GM12892 (cell line): ENCODE data around the gene ARID5B.

ENCODE experiments used
- POLR2A ChIP-seq: IDR thresholded peaks from 2 replicates; pipeline ENCODE4 v1.6.1; 2011; ENCODE audit warnings: low read depth, low read length, control low read depth
- POLR2AphosphoS5 ChIP-seq: IDR thresholded peaks from 2 replicates; pipeline ENCODE4 v1.6.1; 2011; ENCODE audit warnings: low read depth, low read length, control low read depth
- TAF1 ChIP-seq: IDR thresholded peaks from 2 replicates; pipeline ENCODE4 v1.6.1; 2011; ENCODE audit warnings: low read depth, mild to moderate bottlenecking, control low read depth, low read length, borderline replicate concordance

DNA sequence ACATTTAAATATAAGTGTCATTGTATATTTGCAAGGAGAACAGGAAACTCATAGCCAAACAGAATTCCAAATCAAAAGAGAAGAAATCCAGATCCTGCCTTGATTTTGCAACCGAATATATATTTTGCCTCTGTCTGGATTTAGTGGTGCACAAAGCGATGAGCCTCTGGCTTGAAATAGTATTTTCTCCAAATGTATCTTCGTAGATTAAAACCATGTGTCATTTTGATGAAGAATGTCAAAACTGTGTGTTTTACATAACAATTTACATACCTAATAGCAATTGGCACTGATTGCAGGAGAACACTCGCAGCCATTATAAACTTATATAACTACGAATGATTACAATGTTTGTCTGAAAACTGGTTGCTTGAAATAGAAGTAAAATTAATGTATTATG is 156.4 kb downstream of the ARID5B start:
- TF ChIP-seq POLR2AphosphoS5: no peak
- no peak for TF ChIP-seq POLR2A
- TF ChIP-seq TAF1: no peak
